Panc1 (cell line): ENCODE data around the gene N4BP2L1. TPM values are rescaled to one million over a fixed set of nuclear protein-coding genes. Genes with fewer than 3 reads are reported as not detected.

ENCODE experiments used
- ATAC-seq: fragments of 200-7000 bp; cut with Tn5 transposase; 2 replicates; pipeline ENCODE4 v1.9.1; 2020; ENCODE audit warnings: mild to moderate bottlenecking, moderate library complexity
- BruUV-seq: library from RNA; stranded (reverse); fragments of 400-500 nt; replicated peaks from 2 replicates; lab custom pipeline; 2021; lab: Mats Ljungman, UMichigan
- CTCF ChIA-PET: fragments of 300-600 bp; sonication (Branson Sonifier 250); formaldehyde crosslinking; loops from one replicate; lab custom pipeline; 2022; ENCODE audit warnings: antibody characterized with exemption; lab: Charles Lee
- POLR2A ChIA-PET: fragments of 300-600 bp; sonication (Branson Sonifier 250); formaldehyde crosslinking; loops from one replicate; lab custom pipeline; 2022; ENCODE audit warnings: antibody characterized with exemption; lab: Charles Lee
- DNase-seq: peaks from one replicate; pipeline ENCODE4 v3.0.0-alpha.2; 2010; ENCODE audit warnings: low read depth, low spot score
- H3K27ac ChIP-seq: 2 replicates; pipeline ENCODE4 v1.5.1; 2011; ENCODE audit warnings: mild to moderate bottlenecking, low read length, inconsistent platforms
- H3K27me3 ChIP-seq: fragments of 200-500 bp; sonication (Bioruptor generic); 2 replicates; pipeline ENCODE4 v1.6.0; 2014; ENCODE audit warnings: low read length, inconsistent platforms; ENCODE audit not compliant: control insufficient read depth, insufficient read depth
- H3K36me3 ChIP-seq: fragments of 200-500 bp; sonication (Bioruptor generic); 2 replicates; pipeline ENCODE4 v1.5.1; 2014; ENCODE audit warnings: inconsistent platforms, mild to moderate bottlenecking, low read length, moderate library complexity; ENCODE audit not compliant: control insufficient read depth, insufficient read depth
- H3K4me1 ChIP-seq: 2 replicates; pipeline ENCODE4 v1.5.1; 2011; ENCODE audit warnings: inconsistent platforms, mild to moderate bottlenecking, low read length, moderate library complexity; ENCODE audit not compliant: control insufficient read depth, insufficient read depth
- H3K4me3 ChIP-seq, 2 experiments: 2 replicates each; pipeline ENCODE4 v1.5.1; 2011 to 2012; ENCODE audit warnings: low read depth in 2 of 2, low read length in 2 of 2, mild to moderate bottlenecking in 2 of 2, inconsistent platforms in 1 of 2, moderate library complexity in 1 of 2
- H3K9me3 ChIP-seq: fragments of 200-500 bp; sonication (Bioruptor generic); 2 replicates; pipeline ENCODE4 v1.5.1; 2014; ENCODE audit warnings: low read depth, mild to moderate bottlenecking, inconsistent platforms, low read length, moderate library complexity; ENCODE audit not compliant: control insufficient read depth, insufficient read depth
- CTCF ChIP-seq: fragments of 450-650 bp; IDR thresholded peaks from 2 replicates; pipeline ENCODE4 v1.5.1; 2017; ENCODE audit warnings: mild to moderate bottlenecking
- POLR2AphosphoS5 ChIP-seq: IDR thresholded peaks from 2 replicates; pipeline ENCODE4 v1.6.1; 2012; ENCODE audit warnings: mild to moderate bottlenecking, low read depth, low read length, moderate library complexity
- REST ChIP-seq, 2 experiments: IDR thresholded peaks; 2 replicates each; pipeline ENCODE4 v1.6.1; 2011 to 2012; ENCODE audit warnings: low read depth in 2 of 2, control low read depth in 1 of 2, low read length in 1 of 2, mild to moderate bottlenecking in 1 of 2, moderate library complexity in 1 of 2; ENCODE audit not compliant: insufficient read depth in 1 of 2
- SIN3A ChIP-seq: IDR thresholded peaks from 2 replicates; pipeline ENCODE4 v1.6.1; 2012; ENCODE audit warnings: low read depth, mild to moderate bottlenecking, low read length, moderate library complexity, borderline replicate concordance; ENCODE audit not compliant: insufficient read depth
- TCF7L2 ChIP-seq: IDR thresholded peaks from 2 replicates; pipeline ENCODE4 v1.6.1; 2011; ENCODE audit warnings: mild to moderate bottlenecking, low read depth, low read length, inconsistent platforms
- in situ Hi-C: cut with HindIII; loops from 2 replicates; pipeline ENCODE4 v1.10.0; 2016; ENCODE audit warnings: low sequenced_read_pairs, low pct_unique_long_range_greater_than_20kb
- intact Hi-C: fragments of 100-400 bp; cut with micrococcal nuclease; formaldehyde crosslinking; loops from one replicate; pipeline ENCODE4 v1.10.0; 2022; ENCODE audit not compliant: unreplicated experiment
- total RNA-seq: library from RNA; stranded (reverse); gene quantifications from one replicate; pipeline ENCODE4 v1.2.1, GENCODE V29; 2021; ENCODE audit not compliant: unreplicated experiment

N4BP2L1 gene
- total RNA-seq, 1 experiment from 2014 or later = 1.8 TPM

GRCh38 chr13:32384702-32385101 is 43.2 kb downstream of the N4BP2L1 start:
- no peak for DNase-seq

GRCh38 chr13:32383836-32384618 is 43.9 kb downstream of the N4BP2L1 start:
- POLR2A ChIA-PET = no interaction called here
- CTCF ChIA-PET = no interaction called here

More at GRCh38 chr13:32384702-32385101, 43.2 kb downstream of the N4BP2L1 start:
- no TSS peak for BruUV-seq
- Histone ChIP-seq H3K27ac (no peak overlapping the region), H3K36me3 (0 out of 2 replicates have a peak, but pooled peaks cover under 1% of the 10 kb centered on the region), H3K4me3 (no peak overlapping the region), H3K27me3 (no peaks in the 10 kb centered on the region), H3K4me1 (no peaks in the 10 kb centered on the region), H3K9me3 (no peaks in the 10 kb centered on the region)
- CTCF ChIA-PET = no interaction called here
- in situ Hi-C loops (no loop called here), intact Hi-C loops (no loop called here)
- TF ChIP-seq SIN3A (no peak), POLR2AphosphoS5 (no peak), TCF7L2 (no peak), CTCF (no peak), REST (IDR thresholded peaks at IDR 0.05; ENCODE audit: insufficient read depth in 1 of 2, low read depth in 2 of 2, low read length in 1 of 2) (no peak)
- no peak for ATAC-seq
- POLR2A ChIA-PET = no interaction called here

More at GRCh38 chr13:32383836-32384618, 43.9 kb downstream of the N4BP2L1 start:
- BruUV-seq = no TSS peak
- Histone ChIP-seq H3K9me3 (no peaks in the 10 kb centered on the region), H3K27me3 (no peaks in the 10 kb centered on the region), H3K27ac (no peak overlapping the region), H3K4me3 (no peak overlapping the region), H3K4me1 (no peaks in the 10 kb centered on the region), H3K36me3 (peaks cover 4% of the 10 kb centered on the region; the same call in 1 of the 2 replicates)
- intact Hi-C loops = no loop called here
- no peak for DNase-seq
- in situ Hi-C loops = no loop called here
- no peak for TF ChIP-seq REST (IDR thresholded peaks at IDR 0.05; ENCODE audit: insufficient read depth in 1 of 2, low read depth in 2 of 2, low read length in 1 of 2)
- no peak for TF ChIP-seq SIN3A
- TF ChIP-seq CTCF = no peak
- no peak for TF ChIP-seq TCF7L2
- TF ChIP-seq POLR2AphosphoS5 = no peak
- no peak for ATAC-seq
